ENCODE results near the gene CCR7. TPM values are rescaled to one million over a fixed set of nuclear protein-coding genes. Genes with fewer than 3 reads are reported as not detected.

The CCR7 gene
- total RNA-seq, 4 donors from 2014 or later: 0.11 TPM; not detected in 3

- no peak for TF ChIP-seq POLR2A (IDR thresholded peaks at IDR 0.05)
- TF ChIP-seq CTCF (IDR thresholded peaks at IDR 0.05 in 4 of 5, conservative IDR thresholded peaks at IDR 0.05 in 1 of 5): no peak
- intact Hi-C loops (cut with DNase I; ENCODE audit: low total_unique reads): loop anchor here (2.0 kb wide), 1 partner anchor 21 kb away; no protein-coding TSS in a partner anchor
- H3K36me3 ChIP-seq: no peaks in the 10 kb centered on the region
- H3K9me3 ChIP-seq: no peaks in the 10 kb centered on the region
- ATAC-seq (no peak), DNase-seq (no peak)
- no peak overlapping the region for H3K4me3 ChIP-seq
- in situ Hi-C loops (cut with MboI; ENCODE audit: low sequenced_read_pairs in 4 of 4): loop anchor here in 2 of 4 donors (10.0 to 25.0 kb wide), 2 partner anchors 95 to 103 kb away; partner anchors contain the start of gene IGFBP4 (in 2 of the 2)
- peak overlapping the region; percentile 44 to 80 (median 76) for H3K27ac ChIP-seq
- H3K27me3 ChIP-seq: no peaks in the 10 kb centered on the region
- H3K4me1 ChIP-seq: peaks cover 61 to 66% of the 10 kb centered on the region in 2 donors
Measured at GRCh38 chr17:40539711-40540411, 25.4 kb downstream of the CCR7 start.

- intact Hi-C loops (cut with DNase I; ENCODE audit: low total_unique reads) (loop anchor here (2.0 kb wide), 1 partner anchor 22 kb away; no protein-coding TSS in a partner anchor), in situ Hi-C loops (cut with MboI; ENCODE audit: low sequenced_read_pairs in 4 of 4) (loop anchor here in 2 of 4 donors (10.0 to 25.0 kb wide), 2 partner anchors 94 to 102 kb away; partner anchors contain the start of gene IGFBP4 (in 2 of the 2))
- H3K27ac ChIP-seq: peak overlapping the region; percentile 59 to 80 (median 69)
- H3K36me3 ChIP-seq: no peaks in the 10 kb centered on the region
- TF ChIP-seq POLR2A (IDR thresholded peaks at IDR 0.05) (no peak), CTCF (IDR thresholded peaks at IDR 0.05 in 4 of 5, conservative IDR thresholded peaks at IDR 0.05 in 1 of 5) (no peak)
- DNase-seq (no peak), ATAC-seq (no peak)
- H3K4me3 ChIP-seq: no peak overlapping the region
- no peaks in the 10 kb centered on the region for H3K9me3 ChIP-seq
- peaks cover 61 to 66% of the 10 kb centered on the region in 2 donors for H3K4me1 ChIP-seq
- no peaks in the 10 kb centered on the region for H3K27me3 ChIP-seq
Measured at GRCh38 chr17:40538936-40539705, 26.2 kb downstream of the CCR7 start.

- peak overlapping the region; percentile 59 to 80 (median 69) for H3K27ac ChIP-seq
- H3K4me3 ChIP-seq: no peak overlapping the region
- peaks cover 57 to 65% of the 10 kb centered on the region in 2 donors for H3K4me1 ChIP-seq
- peak; percentile 13 to 43 for ATAC-seq
- H3K9me3 ChIP-seq: no peaks in the 10 kb centered on the region
- DNase-seq: peak in 1 of 2 donors; percentile 68
- H3K36me3 ChIP-seq: no peaks in the 10 kb centered on the region
- H3K27me3 ChIP-seq: no peaks in the 10 kb centered on the region
- in situ Hi-C loops (cut with MboI; ENCODE audit: low sequenced_read_pairs in 4 of 4) (loop anchor here in 2 of 4 donors (10.0 to 25.0 kb wide), 2 partner anchors 93 to 101 kb away; partner anchors contain the start of gene IGFBP4 (in 2 of the 2)), intact Hi-C loops (cut with DNase I; ENCODE audit: low total_unique reads) (loop anchor here (2.0 kb wide), 1 partner anchor 23 kb away; no protein-coding TSS in a partner anchor)
- TF ChIP-seq CTCF (IDR thresholded peaks at IDR 0.05 in 4 of 5, conservative IDR thresholded peaks at IDR 0.05 in 1 of 5) (no peak), POLR2A (IDR thresholded peaks at IDR 0.05) (no peak)
Measured at GRCh38 chr17:40538019-40538935, 27.0 kb downstream of the CCR7 start.

Data from gastrocnemius medialis (tissue), 4 donors.